ENCODE results near the gene FRMPD4.
A peak's percentile ranks its signal among the peaks of the same experiment; 100 is the strongest.

FRMPD4 gene

DNA sequence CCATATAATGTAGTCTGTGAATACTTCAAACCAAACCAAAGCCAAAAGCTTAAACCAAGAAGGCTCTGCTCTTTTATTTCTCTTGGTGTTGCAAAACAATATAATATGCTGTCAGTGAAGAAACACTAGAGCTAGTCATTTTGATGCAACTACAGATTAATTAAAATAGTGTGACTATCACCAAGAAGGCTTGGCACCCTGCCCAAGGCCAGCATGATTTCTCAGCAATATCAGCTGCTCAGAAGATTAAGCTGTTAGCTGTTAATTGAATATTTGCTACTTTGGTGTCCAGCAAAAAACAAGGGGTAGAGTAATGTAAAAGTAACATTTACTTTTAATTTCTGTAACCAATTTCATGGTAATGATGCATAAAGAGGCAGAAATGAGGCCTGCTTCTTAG lies 548.1 kb downstream of the FRMPD4 start:
- DNase-seq, result no peak

DNA sequence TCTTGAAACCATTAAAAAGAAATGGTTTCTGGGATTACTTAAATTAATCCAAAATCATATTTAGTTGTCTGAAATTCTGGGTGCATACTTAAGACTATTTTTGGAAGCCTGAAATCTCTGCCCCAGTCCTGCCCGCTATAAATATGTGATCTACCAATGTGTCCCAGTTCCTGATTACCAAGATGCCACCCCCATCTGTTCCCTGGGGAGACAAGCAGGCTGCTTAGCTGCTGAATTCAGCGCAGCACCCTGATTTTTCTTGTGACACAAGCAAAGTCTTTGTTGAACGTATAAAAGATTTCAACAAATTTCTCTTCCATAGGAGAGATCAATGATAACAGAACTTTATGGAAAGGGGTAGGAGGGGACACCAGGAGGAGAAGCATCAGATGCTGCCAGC lies 552.4 kb downstream of the FRMPD4 start:
- DNase-seq, result no peak

DNA sequence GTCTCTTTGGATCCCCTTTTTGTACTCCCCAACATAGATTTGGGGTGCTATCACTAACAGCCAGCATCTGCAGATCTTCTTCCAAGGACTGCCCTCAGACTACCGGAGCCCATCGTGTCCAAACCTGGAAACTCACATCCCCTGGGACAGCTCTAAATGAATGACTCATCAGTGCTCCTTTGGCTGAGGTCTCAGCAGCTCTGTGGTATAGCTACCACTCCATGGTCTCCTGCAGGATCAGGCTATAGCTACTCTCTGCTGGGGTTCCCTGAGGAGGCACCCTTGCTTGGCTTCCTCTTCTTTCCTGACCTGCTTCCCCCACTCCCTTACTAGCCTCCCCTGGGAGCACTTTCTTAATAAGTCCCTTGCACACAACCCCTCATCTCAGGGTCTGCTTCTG lies 555.5 kb downstream of the FRMPD4 start:
- no peak for DNase-seq

DNA sequence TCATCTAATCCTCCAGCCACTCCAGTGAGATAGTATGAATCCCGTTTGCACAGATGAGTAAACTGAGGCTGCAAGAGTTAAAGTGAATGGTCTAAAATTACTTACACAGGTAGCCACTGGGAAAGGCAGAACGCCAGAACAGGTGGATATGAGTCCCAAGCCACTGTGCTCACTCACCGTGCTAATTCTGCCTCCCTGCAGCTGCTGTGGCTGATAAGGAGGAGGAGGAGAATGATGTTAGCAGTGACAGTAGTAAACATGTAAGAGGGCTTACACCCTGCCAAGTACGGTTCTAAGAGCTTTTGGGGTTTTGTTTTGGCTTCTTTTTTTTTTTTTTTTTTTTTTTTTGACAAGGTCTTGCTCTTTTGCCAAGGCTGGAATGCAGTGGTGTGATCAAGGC lies 562.5 kb downstream of the FRMPD4 start:
- DNase-seq, result no peak

DNA sequence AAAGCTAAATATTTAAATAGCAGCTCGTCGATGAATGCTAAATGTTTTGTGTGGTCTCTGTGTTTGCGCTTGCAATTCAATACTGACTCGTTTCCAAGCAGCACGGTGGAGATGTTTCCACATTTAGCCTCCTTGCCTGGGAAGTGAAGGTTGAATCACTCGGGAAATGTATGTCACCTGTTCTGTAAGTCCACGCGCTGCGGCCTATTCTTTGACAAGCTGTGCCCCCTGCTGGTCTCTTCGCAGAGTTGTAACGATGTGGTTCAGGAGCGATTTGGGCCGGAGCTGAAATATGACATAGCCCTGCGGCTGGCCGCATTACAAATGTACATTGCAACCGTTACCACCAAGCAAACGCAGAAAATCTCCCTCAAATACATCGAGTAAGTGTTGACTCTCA lies 563.4 kb downstream of the FRMPD4 start:
- DNase-seq, result peak; percentile 14 to 29

DNA sequence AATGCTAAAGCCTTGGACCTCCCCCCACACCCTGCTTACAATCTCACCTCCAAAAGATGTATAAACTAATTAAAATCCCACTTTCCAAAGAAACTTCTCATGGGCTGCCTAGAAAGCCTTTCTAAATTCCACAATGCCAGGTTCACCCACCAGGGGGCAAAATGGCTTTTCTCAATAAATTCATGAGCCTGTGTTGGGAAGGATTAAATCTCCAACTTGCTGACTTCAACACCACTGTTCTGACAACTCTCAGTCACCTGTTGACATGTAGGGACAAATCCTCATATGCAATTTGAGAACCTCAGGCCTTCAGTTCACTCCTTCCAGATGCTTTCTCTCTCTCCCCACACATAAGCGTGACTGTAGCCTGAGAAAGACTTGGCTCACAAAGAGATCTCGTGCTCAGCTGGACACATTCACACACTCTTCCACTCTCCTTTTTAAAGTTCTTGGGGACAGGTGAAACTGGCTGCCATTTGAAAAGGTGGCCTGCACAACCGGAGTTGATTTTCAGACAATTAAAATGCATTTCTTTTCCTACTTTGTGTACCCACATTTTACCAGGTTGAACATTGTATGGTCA lies 564.3 kb downstream of the FRMPD4 start:
- peak; percentile 3 to 9 for DNase-seq

DNA sequence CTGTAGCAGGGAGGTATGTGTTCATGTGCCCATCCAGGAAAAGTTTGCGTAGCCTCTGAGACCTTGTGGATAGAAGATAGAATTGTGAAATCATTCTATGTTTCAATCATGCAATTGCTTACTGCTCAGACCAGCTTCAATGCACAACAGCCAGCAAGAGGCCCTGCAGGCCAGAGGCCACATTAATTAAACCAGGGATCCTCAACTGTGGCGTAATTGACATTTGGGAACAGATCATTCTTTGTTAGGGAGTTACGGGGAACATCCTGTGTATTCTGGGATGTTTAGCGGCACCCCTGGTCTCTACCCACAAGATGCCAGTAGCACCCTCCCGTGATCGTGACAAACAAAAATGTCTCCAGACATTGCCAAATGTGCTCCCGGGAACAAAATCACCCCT lies 566.4 kb downstream of the FRMPD4 start:
- DNase-seq, result no peak

DNA sequence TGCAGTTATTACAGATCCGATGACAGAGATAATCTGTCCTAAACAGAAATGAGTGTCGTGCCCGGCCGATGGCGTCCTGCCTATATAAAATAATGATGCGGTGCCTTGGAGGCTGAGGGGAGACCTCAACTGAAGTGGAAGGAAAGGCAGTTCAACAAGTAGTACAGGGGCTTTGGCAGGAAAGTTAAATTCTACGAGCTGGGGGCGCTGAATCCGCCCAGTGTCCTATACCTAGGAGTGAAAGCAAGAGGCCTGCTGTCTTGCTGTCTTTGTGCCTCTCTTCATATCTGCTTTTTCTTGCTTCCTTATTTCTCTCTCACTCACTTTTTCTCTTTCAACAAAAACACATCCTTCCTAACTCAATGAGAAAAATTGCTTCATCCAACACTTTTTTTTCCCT lies 570.8 kb downstream of the FRMPD4 start:
- DNase-seq, result no peak

DNA sequence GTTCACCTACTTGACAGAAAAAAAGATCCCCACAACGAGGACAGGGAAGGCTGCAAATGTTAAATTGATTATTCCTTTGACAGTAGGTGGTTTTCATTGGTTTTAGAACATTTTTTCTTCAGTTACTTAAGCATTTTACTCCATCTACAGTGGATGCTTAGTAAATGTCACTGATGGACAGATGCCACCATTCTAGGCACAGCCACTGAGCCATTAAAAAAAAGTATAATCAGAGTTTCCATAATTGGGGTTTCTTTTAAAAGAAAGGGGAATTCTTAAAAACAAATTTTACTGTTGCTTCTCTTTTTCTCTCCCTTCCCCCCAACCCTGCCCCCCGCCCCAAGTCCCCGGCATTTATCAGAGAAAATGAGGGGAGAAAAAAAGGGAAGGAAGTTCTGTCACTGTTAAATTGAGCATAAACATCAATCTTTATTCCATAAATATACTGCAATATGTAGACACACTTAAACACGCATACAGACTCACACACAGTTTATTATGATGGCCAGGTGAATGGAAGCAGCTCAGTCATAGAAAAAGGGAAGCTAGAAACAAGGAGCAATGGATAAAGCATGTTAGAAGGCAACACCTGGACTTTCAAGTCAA lies 573.3 kb downstream of the FRMPD4 start:
- no peak for DNase-seq

DNA sequence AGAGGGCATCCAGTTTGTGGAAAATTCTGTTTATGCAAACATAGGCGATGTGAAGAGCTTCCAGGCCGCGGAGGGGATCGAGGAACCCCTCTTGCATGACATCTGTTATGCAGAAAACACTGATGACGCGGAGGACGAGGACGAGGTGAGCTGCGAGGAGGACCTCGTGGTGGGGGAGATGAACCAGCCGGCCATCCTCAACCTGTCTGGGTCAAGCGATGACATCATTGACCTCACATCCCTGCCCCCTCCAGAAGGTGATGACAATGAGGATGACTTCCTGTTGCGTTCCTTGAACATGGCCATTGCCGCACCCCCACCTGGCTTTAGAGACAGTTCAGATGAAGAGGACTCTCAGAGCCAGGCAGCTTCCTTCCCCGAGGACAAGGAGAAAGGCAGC lies 578.3 kb downstream of the FRMPD4 start:
- DNase-seq, result no peak

DNA sequence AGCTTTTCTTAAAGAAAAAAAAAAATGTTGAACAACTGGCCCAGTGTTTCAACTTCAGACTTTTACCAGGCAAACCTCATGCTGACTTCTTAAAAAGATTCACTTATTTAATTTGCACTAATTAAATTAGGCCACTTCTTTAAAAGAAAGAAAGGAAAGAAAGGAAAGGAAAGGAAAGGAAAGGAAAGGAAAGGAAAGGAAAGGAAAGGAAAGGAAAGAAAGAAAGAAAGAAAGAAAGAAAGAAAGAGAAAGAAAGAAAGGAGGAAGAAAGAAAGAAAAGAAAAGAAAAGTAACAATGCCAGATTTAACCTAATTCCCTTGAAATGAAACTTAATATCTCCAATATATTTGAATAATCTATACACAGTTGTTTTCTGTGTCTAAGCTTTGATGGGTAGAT lies 581.6 kb downstream of the FRMPD4 start:
- DNase-seq, result no peak

DNA sequence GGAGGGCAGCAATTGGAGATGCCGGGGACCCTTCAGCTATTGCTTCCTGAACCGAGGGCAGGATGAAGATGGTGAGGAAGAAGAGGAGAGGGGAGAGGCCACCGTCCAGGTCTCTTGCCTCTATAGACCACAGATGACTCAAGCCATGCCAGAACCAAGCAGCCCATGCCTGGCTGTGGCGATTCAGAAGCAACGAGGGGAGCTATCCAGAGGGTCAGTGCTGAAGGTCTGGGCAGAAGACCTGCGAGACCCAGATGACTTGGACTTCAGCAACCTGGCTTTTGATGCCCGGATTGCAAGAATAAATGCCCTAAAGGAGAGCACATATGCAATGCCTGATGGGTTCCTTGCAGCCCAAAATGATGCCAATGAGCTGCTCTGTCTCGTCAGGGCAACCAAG lies 582.8 kb downstream of the FRMPD4 start:
- no peak for DNase-seq

DNA sequence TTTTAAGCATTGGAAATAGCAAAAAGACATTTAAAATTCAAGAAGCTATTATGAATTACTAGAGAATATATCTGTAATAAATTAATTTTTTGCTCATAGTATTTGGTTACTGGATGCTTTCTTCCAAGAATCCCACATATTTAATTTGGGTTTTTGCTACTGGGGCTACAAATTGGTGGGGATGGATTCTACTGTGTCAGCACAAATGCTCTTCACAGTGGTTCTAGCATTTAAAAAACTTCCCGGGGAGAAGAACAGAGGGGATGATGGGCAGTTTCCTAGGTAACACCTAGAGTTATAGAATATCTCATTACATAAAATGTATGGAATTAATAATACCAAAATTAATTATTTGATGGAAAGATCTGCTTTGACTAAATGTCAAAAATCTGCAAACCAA lies 584.0 kb downstream of the FRMPD4 start:
- no peak for DNase-seq

DNA sequence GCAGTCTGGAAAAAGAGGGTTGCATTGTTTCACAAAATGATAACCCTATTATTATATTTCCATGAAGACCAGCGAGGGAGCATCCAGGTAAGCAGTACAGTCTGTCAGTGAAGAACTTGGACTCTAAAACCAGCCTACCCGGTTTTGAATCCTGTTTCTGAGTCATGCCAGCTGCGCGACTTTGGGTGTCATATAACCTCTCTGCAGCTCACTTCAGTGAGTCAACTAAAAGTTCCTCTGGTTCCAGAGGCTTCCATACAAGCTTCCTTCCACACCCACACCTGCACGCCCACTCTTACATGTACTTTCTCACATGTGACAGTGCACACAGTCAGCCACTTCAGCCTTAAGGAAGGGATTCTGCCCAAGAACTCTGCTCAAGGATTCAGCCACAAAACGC lies 603.1 kb downstream of the FRMPD4 start:
- no peak for DNase-seq

DNA sequence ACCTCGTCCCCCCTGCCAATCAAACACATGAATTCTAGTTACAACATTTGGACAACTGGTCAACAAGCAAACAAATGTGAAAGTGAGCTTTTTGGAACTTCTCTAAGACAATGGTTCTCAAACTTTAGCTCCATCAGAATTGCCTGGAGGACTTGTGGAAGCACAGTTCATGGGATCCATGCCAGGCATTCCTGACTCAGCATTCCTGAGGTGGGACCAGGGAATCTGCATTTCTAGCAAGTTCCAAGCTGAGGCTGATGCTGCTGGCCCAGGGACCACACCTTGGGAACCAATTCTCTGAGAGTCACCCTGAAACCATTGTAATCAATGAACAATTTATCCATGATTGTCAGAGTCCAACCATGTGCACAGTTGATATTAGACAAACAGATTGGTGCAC lies 609.2 kb downstream of the FRMPD4 start:
- DNase-seq, result no peak

DNA sequence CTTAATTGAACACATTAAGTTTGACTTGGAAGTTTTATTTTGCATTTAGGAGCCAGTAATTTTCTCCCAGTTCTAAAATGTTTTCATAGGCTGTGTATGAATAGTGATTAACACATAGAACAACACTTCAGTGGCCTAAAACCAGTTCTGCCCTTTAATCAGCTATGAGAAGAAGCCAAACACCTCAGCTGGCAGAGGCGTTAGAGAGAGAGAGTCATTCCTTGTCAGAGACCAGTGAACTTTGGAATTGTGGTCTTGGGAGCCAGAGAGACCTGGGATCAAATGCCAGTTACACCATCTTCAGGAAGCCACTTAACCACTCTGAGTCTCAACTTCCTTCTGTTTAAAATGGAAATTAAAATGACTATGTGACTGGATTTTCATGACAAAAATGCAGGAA lies 613.6 kb downstream of the FRMPD4 start:
- DNase-seq, result no peak

DNA sequence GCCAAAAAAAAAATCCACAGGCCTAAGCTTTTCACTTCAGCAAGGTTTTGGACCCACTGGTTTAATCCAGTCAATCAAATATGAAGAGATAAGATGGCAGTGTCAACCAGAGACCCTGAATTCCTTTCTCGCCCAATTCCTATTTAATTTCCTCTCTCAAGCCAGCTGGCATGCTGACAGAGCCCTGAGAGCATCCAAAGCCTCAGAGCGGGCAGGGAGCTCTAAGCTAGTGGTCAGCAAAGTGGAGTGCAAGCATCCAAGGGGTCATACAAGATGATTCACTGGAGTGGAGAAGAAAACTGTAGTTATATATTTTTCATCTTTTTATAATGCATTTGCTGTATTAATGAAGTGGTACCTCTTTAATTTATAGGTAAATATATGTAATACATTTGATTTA lies 615.1 kb downstream of the FRMPD4 start:
- no peak for DNase-seq

DNA sequence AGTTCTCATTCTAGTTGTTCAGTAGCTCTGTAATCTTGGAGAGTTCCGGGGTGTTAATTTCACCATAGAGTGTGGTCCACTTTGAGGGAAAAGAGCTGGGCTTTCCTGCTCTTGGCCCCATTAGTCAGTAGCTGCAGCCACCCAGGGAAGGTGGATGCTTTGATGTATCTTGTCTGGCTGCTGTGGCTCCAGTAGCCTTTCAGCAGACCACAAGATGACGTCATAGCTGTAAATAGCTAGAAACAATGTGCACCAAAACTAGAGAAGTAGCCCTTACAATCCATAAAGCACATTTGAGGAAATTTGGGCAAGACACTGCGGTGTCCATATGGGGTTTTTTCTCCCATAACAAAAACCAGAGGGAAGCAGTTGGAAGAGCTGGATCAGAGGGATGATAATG lies 620.0 kb downstream of the FRMPD4 start:
- no peak for DNase-seq

DNA sequence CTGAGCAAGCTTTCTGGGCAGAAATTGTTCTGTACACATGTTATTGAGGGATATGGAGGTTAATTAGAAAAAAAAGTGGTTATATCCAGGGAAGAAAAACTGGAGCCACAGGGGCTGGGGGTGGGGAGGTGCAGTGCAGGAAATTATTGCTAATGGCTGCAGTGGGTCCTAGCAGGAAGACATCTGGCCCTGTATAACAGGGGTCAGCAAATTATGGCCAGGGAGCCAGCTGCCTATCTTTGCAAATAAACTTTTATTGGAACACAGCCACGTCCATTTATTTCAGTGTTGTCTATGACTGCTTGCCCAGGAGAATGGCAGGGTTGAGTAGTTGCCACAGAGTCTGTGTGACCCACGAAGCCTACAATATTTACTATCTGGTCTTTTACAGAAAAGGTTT lies 629.6 kb downstream of the FRMPD4 start:
- DNase-seq, result no peak

DNA sequence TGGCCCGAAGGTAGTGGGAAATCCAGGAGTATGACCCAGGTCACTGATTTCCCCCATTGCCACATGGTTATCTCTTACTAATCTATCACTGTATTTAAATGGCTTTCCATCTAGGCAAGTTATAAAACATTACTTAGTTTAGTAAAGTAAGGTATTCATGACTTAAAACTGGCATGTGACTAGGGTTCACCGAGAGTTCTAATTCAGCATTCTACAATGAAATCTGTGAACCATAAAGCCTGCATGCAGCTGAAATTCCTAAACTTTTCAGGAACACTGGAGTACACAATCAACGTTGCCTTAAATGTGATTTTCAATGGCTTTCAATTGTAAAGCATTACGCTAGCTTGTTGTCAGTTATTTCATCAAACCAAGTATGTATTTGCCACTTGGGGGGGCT lies 630.2 kb downstream of the FRMPD4 start:
- DNase-seq, result no peak

DNA sequence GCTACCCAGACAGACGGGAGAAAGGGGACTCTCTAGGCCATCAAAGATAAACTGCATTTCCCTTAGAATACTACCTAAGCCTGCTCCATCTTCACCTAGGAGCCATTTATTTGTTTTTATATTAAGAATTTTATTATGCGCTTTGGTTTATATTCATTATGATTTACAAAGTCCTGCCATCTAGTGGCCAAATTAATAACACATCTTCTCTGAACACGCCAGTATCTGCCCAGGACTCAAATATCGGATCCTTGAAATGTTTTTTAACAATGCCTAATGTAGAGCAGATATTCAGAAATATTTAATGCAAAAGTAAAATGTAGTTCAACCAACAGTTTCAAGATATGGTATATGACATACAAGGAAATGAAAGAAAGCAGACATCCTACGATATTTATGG lies 632.2 kb downstream of the FRMPD4 start:
- DNase-seq, result no peak

DNA sequence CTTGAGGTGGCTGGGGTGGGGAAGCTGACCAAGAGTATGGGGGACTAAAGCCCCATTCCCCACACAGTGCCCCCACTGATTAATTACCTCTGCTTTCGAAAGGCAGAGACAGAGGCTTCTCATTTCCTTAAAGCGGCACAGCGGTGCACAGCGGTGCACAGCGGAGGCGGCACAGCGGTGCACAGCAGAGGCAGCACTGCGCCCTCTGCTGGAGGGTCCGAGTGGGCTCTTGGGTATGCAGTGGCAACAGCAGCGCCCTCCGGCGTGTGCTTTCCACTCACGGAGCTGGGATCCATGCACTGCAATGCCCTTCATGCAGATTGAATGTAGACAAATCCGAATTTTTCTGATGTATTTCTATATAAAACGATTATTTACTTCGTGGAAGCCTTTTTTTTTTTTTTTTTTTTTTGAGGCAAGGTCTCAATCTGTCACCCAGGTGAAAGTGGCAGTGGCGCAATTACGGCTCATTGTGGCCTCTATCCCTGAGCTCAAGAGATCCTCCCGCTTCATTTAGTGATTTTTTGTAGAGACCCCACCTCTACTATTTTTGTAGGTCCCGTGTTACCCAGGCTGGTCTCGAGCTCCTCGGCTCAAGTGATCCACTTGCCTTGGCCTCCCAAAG lies 633.3 kb downstream of the FRMPD4 start:
- DNase-seq, result peak; percentile 56 to 71
